HepG2 (cell line): ENCODE results near the gene MXRA8. TPM values are rescaled to one million over a fixed set of nuclear protein-coding genes. Genes with fewer than 3 reads are reported as not detected.

ENCODE experiments used
- CEBPZ ChIP-seq: IDR thresholded peaks from 2 replicates; pipeline ENCODE4 v1.6.1; 2012; ENCODE audit warnings: low read length, improper control_type of control experiment
- HIVEP1 ChIP-seq: sonication (generic); formaldehyde crosslinking; IDR thresholded peaks from 2 replicates; pipeline ENCODE4 v1.4.0; 2020; ENCODE audit warnings: mild to moderate bottlenecking, missing genetic modification reagents
- LBX2 ChIP-seq: sonication (generic); formaldehyde crosslinking; IDR thresholded peaks from 2 replicates; pipeline ENCODE4 v1.5.0; 2020; ENCODE audit warnings: missing genetic modification reagents, mild to moderate bottlenecking, borderline replicate concordance
- LCORL ChIP-seq, 2 experiments: fragments of 450-650 bp in 1 of 2; sonication (generic) in 1 of 2; formaldehyde crosslinking in 1 of 2; IDR thresholded peaks; 2 replicates each; pipeline versions ENCODE4 v1.5.0 to v1.6.1; 2017 to 2020; ENCODE audit warnings: antibody characterized with exemption in 1 of 2, missing genetic modification reagents in 1 of 2
- ZFP91 ChIP-seq: sonication (generic); formaldehyde crosslinking; IDR thresholded peaks from 2 replicates; pipeline ENCODE4 v1.9.0; 2022; ENCODE audit warnings: missing genetic modification reagents, mild to moderate bottlenecking, borderline replicate concordance
- ZHX2 ChIP-seq, 2 experiments: sonication (generic) in 1 of 2; formaldehyde crosslinking in 1 of 2; IDR thresholded peaks; 2 replicates each; pipeline versions ENCODE4 v1.6.1 to v1.9.0; 2014 to 2022; ENCODE audit warnings: antibody characterized with exemption in 1 of 2, borderline replicate concordance in 1 of 2, inconsistent platforms in 1 of 2, low read depth in 1 of 2, missing genetic modification reagents in 1 of 2
- ZKSCAN8 ChIP-seq: IDR thresholded peaks from 2 replicates; pipeline ENCODE4 v1.6.1; 2016; ENCODE audit warnings: borderline replicate concordance, missing genetic modification reagents, missing compliant biosample characterization
- ZNF138 ChIP-seq: sonication (generic); formaldehyde crosslinking; IDR thresholded peaks from 2 replicates; pipeline ENCODE4 v1.5.0; 2020; ENCODE audit warnings: mild to moderate bottlenecking, low read depth, missing genetic modification reagents
- ZNF563 ChIP-seq: sonication (generic); formaldehyde crosslinking; IDR thresholded peaks from 2 replicates; pipeline ENCODE4 v1.8.0; 2022; ENCODE audit warnings: mild to moderate bottlenecking, moderate library complexity, missing genetic modification reagents
- polyA plus RNA-seq, 8 experiments: library from polyadenylated mRNA; depleted of rRNA in 3 of 8; stranded (reverse) in 7 of 8; unstranded in 1 of 8; fragments of >200 nt; fragmentation: Illumina TruSeq in 4 of 8; extraction: Trizol in 4 of 8; gene quantifications; 2 replicates each; pipeline versions ENCODE4 v1.2.1 to v1.2.3, GENCODE V29; 2011 to 2016; ENCODE audit warnings: low read depth in 4 of 8, missing spikeins in 1 of 8, mixed read lengths in 1 of 8; ENCODE audit not compliant: insufficient read depth in 1 of 8
- total RNA-seq, 5 experiments: library from RNA; depleted of rRNA; stranded (reverse); fragments of >200 nt; fragmentation: Illumina TruSeq; extraction: Trizol; gene quantifications; 2 replicates each; pipeline ENCODE4 v1.2.3, GENCODE V29; 2016; ENCODE audit warnings: low read depth in 1 of 5

MXRA8 gene
- total and polyA plus RNA-seq, 2 of the 13 experiments (the other 11 are each of a cell fraction or from before 2014, with no cell fraction given) = 19.8 to 44.8 TPM

- TF ChIP-seq ZHX2 (IDR thresholded peaks at IDR 0.05; ENCODE audit: low read depth) (no peak), ZHX2 (CRISPR knock-in tag; IDR thresholded peaks at IDR 0.05; ENCODE audit: borderline replicate concordance) (no peak), ZNF138 (CRISPR knock-in tag) (no peak), CEBPZ (no peak), LBX2 (CRISPR knock-in tag) (no peak), LCORL (IDR thresholded peaks at IDR 0.05) (no peak), LCORL (CRISPR knock-in tag; IDR thresholded peaks at IDR 0.05) (0 out of 2 replicates have a peak, but pooled peaks have one; percentile 26), ZNF563 (CRISPR knock-in tag) (peak; percentile 75), HIVEP1 (no peak), ZKSCAN8 (CRISPR knock-in tag) (no peak), ZFP91 (CRISPR knock-in tag) (peak; percentile 60; the same call in 1 of the 2 replicates)
Measured at GRCh38 chr1:1347663-1348419, 10.5 kb downstream of the MXRA8 start (continued).
